Subcutaneous abdominal adipose tissue (tissue), 5 donors: ENCODE results near the gene GZMH.

Source experiments
- H3K27ac ChIP-seq: one replicate; pipeline ENCODE4 v1.7.0; 2013; ENCODE audit warnings: low read depth, mild to moderate bottlenecking, inconsistent platforms, low read length, moderate library complexity
- H3K27me3 ChIP-seq, 5 donors: one replicate each; pipeline ENCODE4 v1.7.0; 2013; ENCODE audit warnings: low read length in 5 of 5, inconsistent platforms in 1 of 5; ENCODE audit not compliant: control insufficient read depth in 5 of 5, insufficient read depth in 4 of 5
- H3K36me3 ChIP-seq, 5 donors: one replicate each; pipeline ENCODE4 v1.7.0; 2013; ENCODE audit warnings: low read length in 5 of 5; ENCODE audit not compliant: control insufficient read depth in 5 of 5, insufficient read depth in 5 of 5
- H3K4me1 ChIP-seq, 5 donors: one replicate each; pipeline ENCODE4 v1.7.0; 2013; ENCODE audit warnings: low read length in 5 of 5, mild to moderate bottlenecking in 3 of 5, moderate library complexity in 1 of 5; ENCODE audit not compliant: control insufficient read depth in 5 of 5, insufficient read depth in 5 of 5
- H3K4me3 ChIP-seq, 5 donors: one replicate each; pipeline ENCODE4 v1.7.0; 2013; ENCODE audit warnings: low read length in 5 of 5, low read depth in 1 of 5
- H3K9ac ChIP-seq, 5 donors: one replicate each; pipeline ENCODE4 v1.7.0; 2013; ENCODE audit warnings: low read length in 5 of 5, mild to moderate bottlenecking in 4 of 5, moderate library complexity in 3 of 5
- H3K9me3 ChIP-seq, 5 donors: one replicate each; pipeline ENCODE4 v1.7.0; 2013; ENCODE audit warnings: low read length in 5 of 5; ENCODE audit not compliant: control insufficient read depth in 5 of 5
- donor health status: healthy.
- donor health status: healthy.
- donor health status: healthy.
- donor health status: healthy.
- donor health status: healthy.

GZMH gene

DNA sequence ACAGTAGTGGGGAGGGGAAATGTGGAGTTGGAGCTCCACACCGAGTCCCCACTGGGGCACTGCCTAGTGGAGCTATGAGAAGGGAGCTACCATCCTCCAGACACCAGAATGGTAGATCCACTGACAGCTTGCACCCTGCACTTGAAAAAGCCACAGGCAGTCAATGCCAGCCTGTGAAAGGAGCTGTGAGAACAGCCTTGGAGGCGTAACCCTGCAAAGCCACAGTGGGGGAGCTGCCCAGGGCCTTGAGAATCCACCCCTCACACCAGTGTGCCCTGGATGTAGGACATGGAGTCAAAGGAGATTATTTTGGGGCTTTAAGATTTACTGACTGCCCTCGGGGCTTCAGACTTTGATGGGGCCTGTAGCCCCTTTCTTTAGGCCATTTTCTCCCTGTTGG, 46.0 kb downstream of the GZMH start:
- H3K36me3 ChIP-seq = no peaks in the 10 kb centered on the region
- peaks cover 4 to 29% (median 25%) of the 10 kb centered on the region in 5 donors for H3K9me3 ChIP-seq
- no peaks in the 10 kb centered on the region for H3K27me3 ChIP-seq
- H3K4me3 ChIP-seq = peak overlapping the region in 1 of 5 donors; percentile 13
- H3K9ac ChIP-seq = no peak overlapping the region
- H3K4me1 ChIP-seq = no peaks in the 10 kb centered on the region
- H3K27ac ChIP-seq = no peak overlapping the region

DNA sequence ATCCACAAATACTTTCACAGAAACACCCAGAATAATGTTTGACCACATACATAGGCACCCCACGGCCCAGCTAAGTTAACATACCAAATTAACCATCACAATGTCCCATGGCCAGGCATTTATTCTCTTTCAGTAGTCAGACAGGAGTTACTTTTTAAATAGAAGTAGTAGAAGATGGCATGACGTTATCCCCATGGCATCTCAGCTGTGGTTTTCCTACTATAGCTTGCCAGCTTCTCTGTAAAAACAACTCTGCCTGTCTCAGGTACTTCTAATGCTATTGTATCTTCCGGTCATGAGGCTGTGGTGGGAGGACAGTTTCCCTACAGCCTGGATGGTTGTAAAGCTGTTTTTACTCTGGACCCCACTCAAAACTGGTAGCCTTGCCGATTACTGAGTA, 52.7 kb downstream of the GZMH start:
- Histone ChIP-seq H3K4me3 (no peak overlapping the region), H3K9ac (no peak overlapping the region), H3K36me3 (no peaks in the 10 kb centered on the region), H3K27ac (no peak overlapping the region), H3K4me1 (no peaks in the 10 kb centered on the region), H3K9me3 (peaks cover 0 to 4% (median 2%) of the 10 kb centered on the region in 5 donors), H3K27me3 (no peaks in the 10 kb centered on the region)
